ENCODE data around the gene LYPD3. TPM values are rescaled to one million over a fixed set of nuclear protein-coding genes. Genes with fewer than 3 reads are reported as not detected.

The LYPD3 gene
- total and polyA plus RNA-seq, 7 donors = 0.12 to 0.26 TPM; not detected in 5

- intact Hi-C loops (cut with DNase I) = loop anchor here (5.0 kb wide), 2 partner anchors 36 to 41 kb away; partner anchors contain the start of gene LYPD3 (in 1 of the 2)
Observed at GRCh38 chr19:43503501-43504425, 38.4 kb upstream of the LYPD3 start.

DNA sequence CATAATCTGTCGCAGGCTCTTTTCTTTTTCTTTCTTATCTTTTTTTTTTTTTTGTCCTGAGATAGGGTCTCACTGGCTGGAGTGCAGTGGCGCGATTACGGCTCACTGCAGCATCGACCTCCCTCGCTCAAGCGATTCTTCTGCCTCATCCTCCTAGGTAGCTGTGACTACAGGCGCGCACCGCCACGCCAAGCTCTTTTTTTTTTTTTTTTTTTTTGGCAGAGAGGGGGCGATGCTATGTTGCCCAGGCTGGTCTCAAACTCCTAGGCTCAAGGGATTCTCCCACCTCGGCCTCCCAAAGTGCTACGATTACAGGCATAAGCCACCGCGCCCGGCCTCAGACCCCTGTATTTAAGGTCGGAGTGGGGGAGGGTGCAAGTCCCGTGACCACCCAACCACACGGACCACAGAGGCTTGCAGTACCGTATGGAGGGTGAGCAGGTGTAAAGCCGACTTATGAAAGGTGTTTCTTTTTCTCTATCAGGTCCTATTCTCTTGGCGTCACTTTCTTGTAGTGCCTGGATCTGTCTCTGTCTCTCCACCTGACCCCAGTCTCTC, 37.1 kb upstream of the LYPD3 start:
- ATAC-seq (no peak), DNase-seq (no peak)
- Histone ChIP-seq H3K4me3 (no peak overlapping the region), H3K4me1 (peaks cover 11% of the 10 kb centered on the region), H3K27me3 (ENCODE audit: insufficient read depth in 3 of 3, low read length in 2 of 3) (no peaks in the 10 kb centered on the region), H3K36me3 (ENCODE audit: insufficient read depth in 1 of 2, low read depth in 1 of 2) (peaks cover 0 to 18% of the 10 kb centered on the region in 2 donors), H3K9me3 (no peaks in the 10 kb centered on the region), H3K27ac (no peak overlapping the region)
- WGBS, 3 donors = 78 to 87% (median 86%) methylated on average over 23 of the region's 23 CpGs
- intact Hi-C loops (cut with DNase I) = loop anchor here (5.0 kb wide), 2 partner anchors 35 to 40 kb away; partner anchors contain the start of gene LYPD3 (in 1 of the 2)
- no peak for TF ChIP-seq CTCF (IDR thresholded peaks at IDR 0.05)

More at GRCh38 chr19:43503501-43504425, 38.4 kb upstream of the LYPD3 start:
- Histone ChIP-seq H3K4me3 (peak overlapping the region; percentile 79), H3K4me1 (peaks cover 11% of the 10 kb centered on the region), H3K27me3 (ENCODE audit: insufficient read depth in 3 of 3, low read length in 2 of 3) (no peaks in the 10 kb centered on the region), H3K9me3 (no peaks in the 10 kb centered on the region), H3K36me3 (ENCODE audit: insufficient read depth in 1 of 2, low read depth in 1 of 2) (peaks cover 0 to 23% of the 10 kb centered on the region in 2 donors), H3K27ac (peak overlapping the region; percentile 75)
- peak; percentile 99 to 100 (median 99) for ATAC-seq
- no peak for TF ChIP-seq CTCF (IDR thresholded peaks at IDR 0.05)
- 1 to 2% (median 1%) methylated on average over 63 to 64 of the region's 64 CpGs for WGBS, 3 donors
- peak; percentile 97 to 98 for DNase-seq

- no peak for DNase-seq
- 70 to 75% (median 73%) methylated on average over 43 of the region's 43 CpGs for WGBS, 3 donors
- H3K27ac ChIP-seq = no peak overlapping the region
- H3K4me3 ChIP-seq = no peak overlapping the region
- intact Hi-C loops (cut with DNase I) = loop anchor here (5.0 kb wide), 2 partner anchors 35 to 40 kb away; partner anchors contain the start of gene LYPD3 (in 1 of the 2)
- H3K27me3 ChIP-seq (ENCODE audit: insufficient read depth in 3 of 3, low read length in 2 of 3) = no peaks in the 10 kb centered on the region
- TF ChIP-seq CTCF (IDR thresholded peaks at IDR 0.05) = no peak
- H3K4me1 ChIP-seq = peaks cover 11% of the 10 kb centered on the region
- ATAC-seq = no peak
- peaks cover 0 to 25% of the 10 kb centered on the region in 2 donors for H3K36me3 ChIP-seq (ENCODE audit: insufficient read depth in 1 of 2, low read depth in 1 of 2)
- H3K9me3 ChIP-seq = no peaks in the 10 kb centered on the region
Observed at GRCh38 chr19:43501661-43502418, 36.4 kb upstream of the LYPD3 start.

DNA sequence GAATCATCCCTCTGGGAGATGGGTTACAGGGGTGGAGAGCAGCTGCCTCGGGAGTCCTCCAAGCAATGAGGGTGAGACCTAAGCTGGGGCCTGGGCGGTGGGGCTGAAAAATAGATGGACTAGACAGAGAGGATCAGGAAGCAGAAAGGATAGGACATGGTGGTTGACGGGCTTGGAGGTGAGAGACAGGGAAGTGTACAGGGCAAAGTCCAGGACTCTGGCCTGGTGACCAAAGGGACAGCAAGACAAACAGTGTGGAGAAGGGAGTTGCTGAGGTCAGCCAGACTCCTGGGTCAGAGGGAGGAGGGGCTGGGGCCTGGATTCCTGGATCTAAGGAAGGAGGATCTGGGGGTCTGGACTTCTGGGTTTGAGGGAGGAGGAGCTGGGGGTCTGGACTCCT, 33.6 kb upstream of the LYPD3 start:
- no peak overlapping the region for H3K27ac ChIP-seq

More for the DNA sequence above, 33.6 kb upstream of the LYPD3 start:
- Histone ChIP-seq H3K4me1 (peaks cover 8% of the 10 kb centered on the region), H3K4me3 (no peak overlapping the region), H3K36me3 (ENCODE audit: insufficient read depth in 1 of 2, low read depth in 1 of 2) (peaks cover 0 to 45% of the 10 kb centered on the region in 2 donors), H3K9me3 (no peaks in the 10 kb centered on the region), H3K27me3 (ENCODE audit: insufficient read depth in 3 of 3, low read length in 2 of 3) (no peaks in the 10 kb centered on the region)
- intact Hi-C loops (cut with DNase I) = no loop called here
- no peak for DNase-seq
- TF ChIP-seq CTCF (IDR thresholded peaks at IDR 0.05) = no peak
- 51 to 93% (median 60%) methylated on average over 3 of the region's 3 CpGs for WGBS, 3 donors
- ATAC-seq = no peak
